Chondrocyte (in vitro differentiated cells): Measurements from ENCODE around the gene TMEM212. TPM values are rescaled to one million over a fixed set of nuclear protein-coding genes. Genes with fewer than 3 reads are reported as not detected.

Experiments used
- DNase-seq: peaks from one replicate; pipeline ENCODE4 v3.0.0; 2021; ENCODE audit warnings: mixed read lengths, low spot score
- H3K27ac Mint-ChIP-seq: one replicate; pipeline ENCODE4 v1.8.0; 2021; ENCODE audit warnings: mild to moderate bottlenecking, moderate library complexity, mixed read lengths; ENCODE audit not compliant: unreplicated experiment
- H3K27me3 Mint-ChIP-seq: 2 replicates; pipeline ENCODE4 v1.8.0; 2021; ENCODE audit warnings: low read depth, mixed read lengths
- H3K36me3 Mint-ChIP-seq: 2 replicates; pipeline ENCODE4 v1.8.0; 2021; ENCODE audit warnings: low read depth, mixed read lengths
- H3K4me1 Mint-ChIP-seq: 2 replicates; pipeline ENCODE4 v1.8.0; 2021; ENCODE audit warnings: low read depth, mild to moderate bottlenecking, mixed read lengths
- H3K4me3 Mint-ChIP-seq: one replicate; pipeline ENCODE4 v1.8.0; 2021; ENCODE audit warnings: mild to moderate bottlenecking, moderate library complexity, mixed read lengths; ENCODE audit not compliant: unreplicated experiment
- H3K9me3 Mint-ChIP-seq: 2 replicates; pipeline ENCODE4 v1.8.0; 2021; ENCODE audit warnings: low read depth, mixed read lengths
- CTCF ChIP-seq: fragments of 200-600 bp; sonication (generic); IDR thresholded peaks from 2 replicates; pipeline ENCODE4 v1.5.0; 2021; ENCODE audit warnings: antibody characterized with exemption, mild to moderate bottlenecking, moderate library complexity
- total RNA-seq: library from RNA; stranded (reverse); gene quantifications from 3 replicates; pipeline ENCODE4 v1.2.1, GENCODE V29; 2021

TMEM212 gene
- total RNA-seq, 1 donor from 2014 or later: not detected

- H3K4me1 Mint-ChIP-seq: peaks cover 27% of the 10 kb centered on the region
- peak overlapping the region; percentile 75 for H3K27ac Mint-ChIP-seq
- no peak for TF ChIP-seq CTCF
- H3K9me3 Mint-ChIP-seq: no peaks in the 10 kb centered on the region
- DNase-seq: no peak
- H3K36me3 Mint-ChIP-seq: no peaks in the 10 kb centered on the region
- no peak overlapping the region for H3K4me3 Mint-ChIP-seq
- H3K27me3 Mint-ChIP-seq: no peaks in the 10 kb centered on the region
These were observed 17.8 kb downstream of the TMEM212 start for GRCh38 chr3:171860830-171861535.

- DNase-seq: no peak
- Mint-ChIP-seq H3K9me3 (no peaks in the 10 kb centered on the region), H3K27me3 (no peaks in the 10 kb centered on the region), H3K36me3 (no peaks in the 10 kb centered on the region), H3K27ac (no peak overlapping the region), H3K4me1 (peaks cover 30% of the 10 kb centered on the region), H3K4me3 (no peak overlapping the region)
- no peak for TF ChIP-seq CTCF
These were observed 19.2 kb downstream of the TMEM212 start for GRCh38 chr3:171862392-171862791.

GRCh38 chr3:171862993-171863521 lies 19.9 kb downstream of the TMEM212 start:
- peak overlapping the region; percentile 25 for H3K4me3 Mint-ChIP-seq
- no peaks in the 10 kb centered on the region for H3K36me3 Mint-ChIP-seq
- peak overlapping the region; percentile 74 for H3K27ac Mint-ChIP-seq
- H3K9me3 Mint-ChIP-seq: no peaks in the 10 kb centered on the region
- no peak for TF ChIP-seq CTCF
- peaks cover 30% of the 10 kb centered on the region for H3K4me1 Mint-ChIP-seq
- no peak for DNase-seq
- H3K27me3 Mint-ChIP-seq: no peaks in the 10 kb centered on the region

- Mint-ChIP-seq H3K4me1 (peaks cover 30% of the 10 kb centered on the region), H3K9me3 (no peaks in the 10 kb centered on the region), H3K36me3 (no peaks in the 10 kb centered on the region), H3K4me3 (no peak overlapping the region), H3K27me3 (no peaks in the 10 kb centered on the region), H3K27ac (no peak overlapping the region)
- no peak for DNase-seq
- TF ChIP-seq CTCF: no peak
These were observed 20.8 kb downstream of the TMEM212 start for GRCh38 chr3:171863920-171864319.

- no peak for TF ChIP-seq CTCF
- Mint-ChIP-seq H3K27ac (no peak overlapping the region), H3K4me3 (no peak overlapping the region), H3K9me3 (no peaks in the 10 kb centered on the region), H3K27me3 (no peaks in the 10 kb centered on the region), H3K4me1 (peaks cover 30% of the 10 kb centered on the region), H3K36me3 (no peaks in the 10 kb centered on the region)
- DNase-seq: no peak
These were observed 22.2 kb downstream of the TMEM212 start for GRCh38 chr3:171865191-171865865.
